ENCODE measurements around the gene TMEFF2.

Gene TMEFF2

GRCh38 chr2:192153561-192153960, 41.2 kb downstream of the TMEFF2 start:
- no peak for TF ChIP-seq CTCF (conservative IDR thresholded peaks at IDR 0.05; ENCODE audit: low read depth)
- ChIA-PET POLR2A (ENCODE audit: low non-redundant PET) (no interaction called here), CTCF (interaction anchor here (1.2 kb wide), 1 partner anchor 9 kb away, joined by 8 read pairs; no protein-coding TSS in a partner anchor)
- no peak for DNase-seq (ENCODE audit: low spot score)
- no peak overlapping the region for H3K27ac ChIP-seq

- H3K27ac ChIP-seq: no peak overlapping the region
- TF ChIP-seq CTCF (conservative IDR thresholded peaks at IDR 0.05; ENCODE audit: low read depth): no peak
- ChIA-PET CTCF (no interaction called here), POLR2A (ENCODE audit: low non-redundant PET) (no interaction called here)
- no peak for DNase-seq (ENCODE audit: low spot score)
Measured at GRCh38 chr2:192151853-192152252, 42.9 kb downstream of the TMEFF2 start.

GRCh38 chr2:192150166-192150565, 44.6 kb downstream of the TMEFF2 start:
- DNase-seq (ENCODE audit: low spot score): no peak
- CTCF ChIA-PET: no interaction called here
- POLR2A ChIA-PET (ENCODE audit: low non-redundant PET): no interaction called here
- no peak for TF ChIP-seq CTCF (conservative IDR thresholded peaks at IDR 0.05; ENCODE audit: low read depth)
- no peak overlapping the region for H3K27ac ChIP-seq

GRCh38 chr2:192148620-192149321, 46.0 kb downstream of the TMEFF2 start:
- no peak for TF ChIP-seq CTCF (conservative IDR thresholded peaks at IDR 0.05; ENCODE audit: low read depth)

GRCh38 chr2:192148241-192148619, 46.5 kb downstream of the TMEFF2 start:
- no peak overlapping the region for H3K27ac ChIP-seq
- no peak for TF ChIP-seq CTCF (conservative IDR thresholded peaks at IDR 0.05; ENCODE audit: low read depth)
- ChIA-PET CTCF (no interaction called here), POLR2A (ENCODE audit: low non-redundant PET) (no interaction called here)
- DNase-seq (ENCODE audit: low spot score): no peak

More at GRCh38 chr2:192148620-192149321, 46.0 kb downstream of the TMEFF2 start:
- CTCF ChIA-PET: interaction anchor here (0.8 kb wide), 1 partner anchor 84 kb away, joined by 6 read pairs; no protein-coding TSS in a partner anchor
- POLR2A ChIA-PET (ENCODE audit: low non-redundant PET): no interaction called here
- no peak for DNase-seq (ENCODE audit: low spot score)
- no peak overlapping the region for H3K27ac ChIP-seq

- DNase-seq (ENCODE audit: low spot score): peak; percentile 55
- ChIA-PET CTCF (interaction anchor here (0.6 to 0.9 kb wide), 2 partner anchors 15 to 334 kb away, joined by 3 read pairs; no protein-coding TSS in a partner anchor), POLR2A (ENCODE audit: low non-redundant PET) (no interaction called here)
- no peak overlapping the region for H3K27ac ChIP-seq
- no peak for TF ChIP-seq CTCF (conservative IDR thresholded peaks at IDR 0.05; ENCODE audit: low read depth)
Measured at GRCh38 chr2:192146069-192147015, 48.4 kb downstream of the TMEFF2 start.

Measured in RWPE1 (cell line).